ENCODE measurements around the gene CNPY4. TPM values are rescaled to one million over a fixed set of nuclear protein-coding genes. Genes with fewer than 3 reads are reported as not detected.

Gene CNPY4
- total RNA-seq, 2 donors from 2014 or later = 0.99 to 2.3 TPM

DNA sequence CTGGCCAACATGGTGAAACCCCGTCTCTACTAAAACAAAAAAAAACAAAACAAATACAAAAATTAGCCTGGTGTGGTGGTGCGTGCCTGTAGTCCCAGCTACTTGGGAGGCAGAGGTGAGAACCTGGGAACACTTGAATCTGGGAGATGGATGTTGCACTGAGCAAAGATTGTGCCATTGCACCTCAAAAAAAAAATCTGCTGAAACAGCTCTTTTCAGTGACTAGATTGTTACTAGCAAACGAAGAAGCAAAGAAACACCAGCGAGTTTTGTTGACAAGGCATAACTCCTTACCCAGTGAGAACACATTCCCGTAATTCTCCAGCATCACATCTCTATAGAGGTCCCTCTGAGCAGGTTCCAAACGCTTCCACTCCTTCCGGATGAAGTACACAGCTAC is 44.6 kb upstream of the CNPY4 start:
- TF ChIP-seq POLR2A (IDR thresholded peaks at IDR 0.05) = no peak
- TF ChIP-seq CTCF (IDR thresholded peaks at IDR 0.05) = no peak
- DNase-seq (no peak), ATAC-seq (no peak)
- intact Hi-C loops (cut with DNase I) = loop anchor here (10.0 kb wide), 1 partner anchor 150 kb away; the partner anchor contains the start of gene GJC3
- Histone ChIP-seq H3K36me3 (replicated peaks in 1 of 2; ENCODE audit: insufficient read depth in 1 of 2, low read depth in 2 of 2) (peaks cover 31 to 57% of the 10 kb centered on the region in 2 donors), H3K4me1 (peaks cover 15% of the 10 kb centered on the region), H3K27me3 (no peaks in the 10 kb centered on the region), H3K27ac (no peak overlapping the region), H3K4me3 (no peak overlapping the region), H3K9me3 (peaks cover 0 to 21% (median 0%) of the 10 kb centered on the region in 3 donors)
- WGBS, 2 donors = 94 to 95% methylated on average over 7 of the region's 7 CpGs

GRCh38 chr7:100075418-100075817 is 44.0 kb upstream of the CNPY4 start:
- H3K4me3 ChIP-seq = no peak overlapping the region
- intact Hi-C loops (cut with DNase I) = loop anchor here (10.0 kb wide), 1 partner anchor 151 kb away; the partner anchor contains the start of gene GJC3
- H3K27ac ChIP-seq = no peak overlapping the region
- ATAC-seq (no peak), DNase-seq (no peak)
- peaks cover 26 to 57% of the 10 kb centered on the region in 2 donors for H3K36me3 ChIP-seq (replicated peaks in 1 of 2; ENCODE audit: insufficient read depth in 1 of 2, low read depth in 2 of 2)
- H3K4me1 ChIP-seq = peaks cover 21% of the 10 kb centered on the region
- H3K27me3 ChIP-seq = no peaks in the 10 kb centered on the region
- H3K9me3 ChIP-seq = peaks cover 0 to 21% (median 0%) of the 10 kb centered on the region in 3 donors
- TF ChIP-seq POLR2A (IDR thresholded peaks at IDR 0.05) = no peak
- TF ChIP-seq CTCF (IDR thresholded peaks at IDR 0.05) = no peak
- 91 to 94% methylated on average over 6 of the region's 6 CpGs for WGBS, 2 donors

DNA sequence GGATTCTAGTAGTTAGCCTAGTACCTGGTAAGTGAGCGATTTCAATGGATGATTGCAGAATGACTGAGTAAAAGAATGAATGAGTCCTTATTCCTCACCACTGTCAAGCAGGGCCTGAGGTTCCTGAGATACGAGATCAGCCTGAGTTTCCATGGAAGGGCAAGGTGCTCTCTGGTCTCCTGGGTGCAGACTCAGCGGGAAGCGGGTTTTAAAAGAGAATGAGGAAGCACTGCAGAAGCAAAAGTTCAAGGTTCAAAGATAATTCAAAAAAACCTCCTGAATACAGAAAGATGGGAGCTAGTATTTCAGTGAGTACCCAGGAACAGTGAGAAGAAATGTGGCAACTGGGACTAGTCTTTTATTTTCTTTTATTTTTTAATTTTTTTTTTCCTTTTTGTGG is 42.2 kb upstream of the CNPY4 start:
- peaks cover 9 to 41% of the 10 kb centered on the region in 2 donors for H3K36me3 ChIP-seq (replicated peaks in 1 of 2; ENCODE audit: insufficient read depth in 1 of 2, low read depth in 2 of 2)
- peaks cover 29% of the 10 kb centered on the region for H3K4me1 ChIP-seq
- peaks cover 0 to 4% (median 0%) of the 10 kb centered on the region in 3 donors for H3K9me3 ChIP-seq
- H3K27me3 ChIP-seq = no peaks in the 10 kb centered on the region
- DNase-seq (no peak), ATAC-seq (no peak)
- no peak overlapping the region for H3K4me3 ChIP-seq
- intact Hi-C loops (cut with DNase I) = loop anchor here (10.0 kb wide), 1 partner anchor 152 kb away; the partner anchor contains the start of gene GJC3
- TF ChIP-seq POLR2A (IDR thresholded peaks at IDR 0.05) (no peak), CTCF (IDR thresholded peaks at IDR 0.05) (no peak)
- 91 to 93% methylated on average over 4 of the region's 4 CpGs for WGBS, 2 donors
- no peak overlapping the region for H3K27ac ChIP-seq

DNA sequence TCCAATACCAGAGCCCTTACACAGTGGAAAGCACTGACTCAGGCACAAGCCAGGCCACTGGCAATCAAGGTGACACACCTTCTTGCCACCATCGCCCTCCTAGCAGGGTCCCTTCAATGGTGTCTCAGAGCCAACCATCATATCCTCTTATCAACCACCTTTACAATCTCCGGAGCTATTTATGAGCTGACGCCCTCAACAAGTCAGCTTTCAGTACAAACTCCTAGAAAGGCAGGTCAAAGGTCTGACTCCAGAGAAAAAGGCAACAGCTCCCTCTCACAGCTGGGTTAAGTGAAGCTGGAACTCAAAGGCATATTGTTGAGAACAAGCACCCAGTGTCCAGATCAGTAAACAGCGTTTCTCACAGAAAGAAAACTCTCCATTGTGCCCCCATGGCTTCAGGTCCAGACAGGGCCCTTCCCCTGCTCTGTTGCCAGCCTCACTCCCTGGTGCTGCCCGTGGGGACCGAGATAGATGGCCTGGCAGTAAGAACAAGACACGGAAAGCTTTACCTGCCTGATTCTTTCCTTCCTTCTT is 40.3 kb upstream of the CNPY4 start:
- 43 to 62% methylated on average over 7 of the region's 7 CpGs for WGBS, 2 donors
- ATAC-seq (no peak), DNase-seq (no peak)
- no peaks in the 10 kb centered on the region for H3K9me3 ChIP-seq
- H3K4me3 ChIP-seq = no peak overlapping the region
- no peak overlapping the region for H3K27ac ChIP-seq
- intact Hi-C loops (cut with DNase I) = loop anchor here (10.0 kb wide), 1 partner anchor 154 kb away; the partner anchor contains the start of gene GJC3
- peaks cover 0 to 24% of the 10 kb centered on the region in 2 donors for H3K36me3 ChIP-seq (replicated peaks in 1 of 2; ENCODE audit: insufficient read depth in 1 of 2, low read depth in 2 of 2)
- H3K27me3 ChIP-seq = no peaks in the 10 kb centered on the region
- TF ChIP-seq POLR2A (IDR thresholded peaks at IDR 0.05) (no peak), CTCF (IDR thresholded peaks at IDR 0.05) (no peak)
- H3K4me1 ChIP-seq = peaks cover 37% of the 10 kb centered on the region

All from body of pancreas (tissue), 4 donors.